Measurements from ENCODE around the gene NOX5. TPM values are rescaled to one million over a fixed set of nuclear protein-coding genes. Genes with fewer than 3 reads are reported as not detected.

The NOX5 gene
- total and polyA plus RNA-seq, 2 of the 4 experiments (the other 2 are of a cell fraction) = 0.07 TPM; not detected in 1

DNA sequence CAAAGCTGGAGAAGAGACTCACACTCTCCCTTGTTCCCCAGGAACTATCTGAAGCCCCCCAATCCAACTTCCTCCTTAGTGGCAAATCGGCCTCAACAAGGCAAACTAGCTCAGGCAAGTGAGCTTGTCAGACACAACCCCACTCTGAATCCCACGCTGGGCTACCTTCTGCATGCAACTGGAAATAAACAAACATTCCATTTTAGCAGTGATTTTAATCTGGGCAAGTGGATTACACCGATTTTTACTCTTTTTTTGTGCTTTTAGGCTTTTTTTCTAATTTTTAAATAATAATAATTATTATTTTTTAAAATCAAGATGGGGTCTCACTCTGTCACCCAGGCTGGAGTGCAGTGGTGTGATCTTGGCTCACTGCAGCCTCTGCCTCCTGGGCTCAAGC lies 2.9 kb upstream of the NOX5 start:
- Histone ChIP-seq H2BK20ac (ENCODE audit: low read depth, low read length) (no peak overlapping the region), H3K14ac (replicated peaks; ENCODE audit: low read depth, low read length) (no peak overlapping the region), H3K9me3 (ENCODE audit: control insufficient read depth, insufficient read depth, low read length) (peaks cover 8% of the 10 kb centered on the region), H3K18ac (ENCODE audit: low read depth, low read length) (no peak overlapping the region), H3K27ac (ENCODE audit: insufficient read depth, low read length) (no peak overlapping the region), H3K79me1 (ENCODE audit: low read depth in 1 of 2, low read length in 2 of 2) (no peaks in the 10 kb centered on the region), H2AK5ac (ENCODE audit: low read depth, low read length) (no peak overlapping the region), H3K4me1 (ENCODE audit: control insufficient read depth, insufficient read depth, low read length) (peaks cover 5% of the 10 kb centered on the region), H3K9me1 (ENCODE audit: insufficient read depth, low read length) (no peaks in the 10 kb centered on the region; the same call in 1 of the 2 replicates), H3K4me2 (ENCODE audit: low read depth, low read length) (no peak overlapping the region), H4K20me1 (ENCODE audit: insufficient read depth, low read length) (no peaks in the 10 kb centered on the region), H3K4me3 (ENCODE audit: insufficient read depth, low read depth, low read length) (no peak overlapping the region), H4K91ac (ENCODE audit: insufficient read depth, low read depth, low read length) (no peak overlapping the region), H3K36me3 (ENCODE audit: control insufficient read depth, insufficient read depth, low read length) (no peaks in the 10 kb centered on the region), H2BK15ac (ENCODE audit: low read depth, low read length) (no peak overlapping the region), H4K8ac (ENCODE audit: low read depth in 2 of 2, low read length in 2 of 2) (no peak overlapping the region), H4K5ac (ENCODE audit: low read depth, low read length) (no peak overlapping the region), H2AFZ (replicated peaks; ENCODE audit: low read length, poor library complexity) (no peak overlapping the region), H3K23ac (ENCODE audit: low read depth, low read length) (no peak overlapping the region), H3K56ac (ENCODE audit: extremely low read depth, insufficient read depth, low read length) (no peak overlapping the region), H3K9ac (ENCODE audit: low read depth, low read length) (no peak overlapping the region), H2BK5ac (ENCODE audit: low read depth, low read length, poor library complexity, severe bottlenecking) (no peak overlapping the region), H2BK120ac (ENCODE audit: low read depth, low read length) (no peak overlapping the region), H3K4ac (ENCODE audit: low read depth, low read length) (no peak overlapping the region), H2AK9ac (replicated peaks; ENCODE audit: low read depth, low read length, poor library complexity) (no peak overlapping the region), H3K27me3 (ENCODE audit: control insufficient read depth, insufficient read depth, low read length) (no peaks in the 10 kb centered on the region; the same call in 1 of the 2 replicates)
- in situ Hi-C loops (cut with MboI; ENCODE audit: low sequenced_read_pairs) (no loop called here), intact Hi-C loops (cut with micrococcal nuclease) (no loop called here), dilution Hi-C loops (cut with HindIII; ENCODE audit: low sequenced_read_pairs, unreplicated experiment) (no loop called here)
- no CpG with 5 or more reads among the region's 3 CpGs for WGBS, 2 experiments (ENCODE audit: extremely low coverage in 2 of 2, insufficient read length in 1 of 2)
- BruUV-seq (replicated peaks) = no TSS peak
- ATAC-seq (ENCODE audit: low read depth) = no peak
- DNase-seq = no peak
- ChIA-PET CTCF (interaction anchor here (1.1 kb wide), 1 partner anchor 10 kb away, joined by 3 read pairs; no protein-coding TSS in a partner anchor), POLR2A (ENCODE audit: unreplicated experiment) (no interaction called here)
- no peak for TF ChIP-seq RFX5 (IDR thresholded peaks at IDR 0.05; ENCODE audit: low read depth, low read length)
- TF ChIP-seq CHD1 (IDR thresholded peaks at IDR 0.05; ENCODE audit: low read depth, low read length) = no peak
- no peak for TF ChIP-seq MAFK (IDR thresholded peaks at IDR 0.05; ENCODE audit: low read depth, low read length)
- no peak for TF ChIP-seq NFE2L2 (IDR thresholded peaks at IDR 0.05; ENCODE audit: low read depth, low read length)
- TF ChIP-seq, protein P1, sequence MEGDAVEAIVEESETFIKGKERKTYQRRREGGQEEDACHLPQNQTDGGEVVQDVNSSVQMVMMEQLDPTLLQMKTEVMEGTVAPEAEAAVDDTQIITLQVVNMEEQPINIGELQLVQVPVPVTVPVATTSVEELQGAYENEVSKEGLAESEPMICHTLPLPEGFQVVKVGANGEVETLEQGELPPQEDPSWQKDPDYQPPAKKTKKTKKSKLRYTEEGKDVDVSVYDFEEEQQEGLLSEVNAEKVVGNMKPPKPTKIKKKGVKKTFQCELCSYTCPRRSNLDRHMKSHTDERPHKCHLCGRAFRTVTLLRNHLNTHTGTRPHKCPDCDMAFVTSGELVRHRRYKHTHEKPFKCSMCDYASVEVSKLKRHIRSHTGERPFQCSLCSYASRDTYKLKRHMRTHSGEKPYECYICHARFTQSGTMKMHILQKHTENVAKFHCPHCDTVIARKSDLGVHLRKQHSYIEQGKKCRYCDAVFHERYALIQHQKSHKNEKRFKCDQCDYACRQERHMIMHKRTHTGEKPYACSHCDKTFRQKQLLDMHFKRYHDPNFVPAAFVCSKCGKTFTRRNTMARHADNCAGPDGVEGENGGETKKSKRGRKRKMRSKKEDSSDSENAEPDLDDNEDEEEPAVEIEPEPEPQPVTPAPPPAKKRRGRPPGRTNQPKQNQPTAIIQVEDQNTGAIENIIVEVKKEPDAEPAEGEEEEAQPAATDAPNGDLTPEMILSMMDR (conservative IDR thresholded peaks at IDR 0.05; ENCODE audit: low read depth, low read length) = no peak
- no peak for TF ChIP-seq RAD21 (IDR thresholded peaks at IDR 0.05; ENCODE audit: low read length)
- TF ChIP-seq CEBPB (IDR thresholded peaks at IDR 0.05; ENCODE audit: low read depth, low read length) = no peak
- no peak for TF ChIP-seq POLR2A (IDR thresholded peaks at IDR 0.05; ENCODE audit: low read depth, low read length)
- TF ChIP-seq SMC3 (IDR thresholded peaks at IDR 0.05; ENCODE audit: low read depth, low read length) = no peak
- TF ChIP-seq FOS (IDR thresholded peaks at IDR 0.05; ENCODE audit: low read depth, low read length) = no peak
- TF ChIP-seq, protein P2, sequence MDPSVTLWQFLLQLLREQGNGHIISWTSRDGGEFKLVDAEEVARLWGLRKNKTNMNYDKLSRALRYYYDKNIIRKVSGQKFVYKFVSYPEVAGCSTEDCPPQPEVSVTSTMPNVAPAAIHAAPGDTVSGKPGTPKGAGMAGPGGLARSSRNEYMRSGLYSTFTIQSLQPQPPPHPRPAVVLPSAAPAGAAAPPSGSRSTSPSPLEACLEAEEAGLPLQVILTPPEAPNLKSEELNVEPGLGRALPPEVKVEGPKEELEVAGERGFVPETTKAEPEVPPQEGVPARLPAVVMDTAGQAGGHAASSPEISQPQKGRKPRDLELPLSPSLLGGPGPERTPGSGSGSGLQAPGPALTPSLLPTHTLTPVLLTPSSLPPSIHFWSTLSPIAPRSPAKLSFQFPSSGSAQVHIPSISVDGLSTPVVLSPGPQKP (IDR thresholded peaks at IDR 0.05; ENCODE audit: borderline replicate concordance, low read depth, low read length) = no peak
- TF ChIP-seq RCOR1 (IDR thresholded peaks at IDR 0.05; ENCODE audit: insufficient replicate concordance, low read length) = no peak
- no peak for TF ChIP-seq MAZ (IDR thresholded peaks at IDR 0.05; ENCODE audit: borderline replicate concordance, low read depth, low read length)
